ENCODE results near the gene LRRFIP1. TPM values are rescaled to one million over a fixed set of nuclear protein-coding genes. Genes with fewer than 3 reads are reported as not detected.
"Not testable (repeated sequence)": the region's sequence is repeated elsewhere in the genome, so short reads cannot be mapped to it uniquely, and the experiment has no call there.

Gene LRRFIP1, protein sequence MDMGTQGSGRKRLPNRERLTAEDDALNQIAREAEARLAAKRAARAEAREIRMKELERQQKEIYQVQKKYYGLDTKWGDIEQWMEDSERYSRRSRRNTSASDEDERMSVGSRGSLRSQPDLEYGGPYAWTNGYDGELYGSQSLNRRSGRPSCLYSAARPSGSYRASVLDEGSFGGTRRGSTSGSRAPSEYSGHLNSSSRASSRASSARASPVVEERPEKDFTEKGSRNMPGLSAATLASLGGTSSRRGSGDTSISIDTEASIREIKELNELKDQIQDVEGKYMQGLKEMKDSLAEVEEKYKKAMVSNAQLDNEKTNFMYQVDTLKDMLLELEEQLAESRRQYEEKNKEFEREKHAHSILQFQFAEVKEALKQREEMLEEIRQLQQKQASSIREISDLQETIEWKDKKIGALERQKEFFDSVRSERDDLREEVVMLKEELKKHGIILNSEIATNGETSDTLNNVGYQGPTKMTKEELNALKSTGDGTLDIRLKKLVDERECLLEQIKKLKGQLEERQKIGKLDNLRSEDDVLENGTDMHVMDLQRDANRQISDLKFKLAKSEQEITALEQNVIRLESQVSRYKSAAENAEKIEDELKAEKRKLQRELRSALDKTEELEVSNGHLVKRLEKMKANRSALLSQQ
- 12.5 and 29.9 TPM in 2 replicates for total RNA-seq (2014; rRNA removed; shearing (Covaris generic))

DNA sequence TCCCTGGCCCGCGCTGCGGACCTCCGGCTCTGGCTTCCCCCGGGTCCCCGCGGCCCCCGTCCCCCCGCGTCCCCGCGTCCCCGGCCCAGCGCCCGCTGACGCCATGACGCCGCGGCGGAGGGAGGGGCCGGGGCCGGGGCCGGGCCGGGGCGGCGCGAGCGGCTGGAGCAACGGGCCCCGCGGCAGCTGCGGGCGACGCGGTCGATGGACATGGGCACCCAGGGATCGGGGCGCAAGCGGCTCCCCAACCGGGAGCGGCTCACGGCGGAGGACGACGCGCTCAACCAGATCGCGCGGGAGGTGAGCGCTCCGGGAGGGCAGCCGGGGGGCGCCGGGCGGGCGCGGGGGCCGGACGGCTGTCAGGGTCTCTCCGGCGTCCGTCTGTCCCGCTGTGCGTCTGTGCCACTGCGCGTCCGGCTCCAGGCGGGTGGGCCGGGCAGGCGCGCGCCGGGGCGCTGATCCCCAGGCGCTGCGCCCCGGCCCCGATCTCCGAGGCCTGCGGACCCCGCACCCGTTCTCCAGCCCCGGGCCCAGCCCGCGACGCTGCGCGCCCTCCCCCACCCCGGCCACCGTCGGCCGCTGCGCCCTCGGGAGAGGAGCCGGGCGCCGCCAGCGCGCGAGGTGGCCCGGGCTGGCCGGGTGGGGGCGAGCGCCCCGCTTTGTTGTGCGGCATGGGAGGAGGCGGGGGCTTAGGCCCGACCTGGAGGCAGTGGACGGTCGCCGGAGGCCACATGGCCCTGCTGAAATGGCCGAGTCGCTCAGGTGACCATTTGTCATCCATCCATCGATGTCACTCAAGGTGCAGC, at the start of gene LRRFIP1:
Gene LRRFIP1 (plus strand): TSS at position 147 of the 806 bp plus-strand sequence. CDS start 58 bp downstream, at position 205.
- DNase-seq (ENCODE audit: low read depth): peak; percentile 23

DNA sequence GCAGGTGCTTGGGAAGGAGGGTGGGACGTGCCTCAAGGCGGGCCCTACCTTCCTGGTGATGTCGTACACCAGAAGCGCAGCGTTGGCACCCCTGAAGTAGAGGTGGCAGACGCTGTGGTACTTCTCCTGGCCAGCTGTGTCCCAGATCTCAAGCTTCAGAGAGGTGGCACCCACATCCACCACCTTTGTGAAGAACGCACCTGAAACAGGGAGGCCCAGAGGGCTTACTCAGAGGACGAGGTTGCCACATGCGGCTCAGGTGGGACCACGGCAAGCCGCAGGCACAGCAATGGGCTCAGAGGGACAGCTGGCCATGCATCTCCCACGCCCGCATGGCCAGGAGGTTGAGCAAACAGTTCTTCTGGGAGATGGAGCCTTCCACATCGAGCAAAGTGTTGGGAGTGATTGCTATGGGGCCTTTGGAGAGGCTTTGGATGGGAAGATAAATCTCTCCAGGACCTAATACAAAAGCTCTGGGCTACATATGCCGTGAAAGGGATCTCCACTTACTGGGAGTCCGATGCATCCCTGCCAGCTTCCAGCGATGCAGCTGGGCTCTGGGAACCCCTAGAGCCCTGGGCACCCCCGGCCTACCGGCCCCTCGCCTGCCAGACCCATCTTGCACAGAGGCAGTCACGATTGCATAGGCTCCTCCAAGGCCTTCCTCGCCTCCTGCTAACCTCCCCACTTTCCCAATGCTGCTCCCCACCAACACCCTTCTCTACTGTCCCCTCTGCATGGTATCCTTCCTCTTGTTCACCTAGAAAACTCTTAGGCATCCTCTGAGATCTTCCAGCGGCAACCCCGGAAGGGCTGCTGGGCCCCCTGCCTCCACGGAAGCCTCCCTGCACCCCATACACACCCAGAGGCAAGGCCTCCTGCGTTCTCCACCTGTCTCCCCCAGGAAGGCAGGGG, 49.2 kb upstream of the LRRFIP1 start:
- no peak for DNase-seq (ENCODE audit: low read depth)

DNA sequence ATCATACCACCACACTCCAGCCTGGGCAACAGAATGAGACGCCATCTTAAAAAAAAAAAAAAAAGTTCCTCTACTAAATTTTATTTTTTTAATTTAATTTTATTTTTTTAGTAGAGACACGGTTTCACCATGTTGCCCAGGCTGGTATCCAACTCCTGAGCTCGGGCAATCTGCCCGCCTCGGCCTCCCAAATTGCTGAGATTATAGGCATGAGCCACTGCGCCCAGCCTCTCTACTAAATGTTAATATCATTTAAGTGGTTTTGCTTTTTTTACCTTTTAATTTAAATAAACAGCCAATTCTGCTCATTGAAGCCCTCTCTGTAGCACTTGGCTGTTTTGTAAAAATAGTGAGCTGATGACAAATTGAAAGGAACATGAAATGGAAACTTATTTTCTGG, 46.1 kb upstream of the LRRFIP1 start:
- no peak for DNase-seq (ENCODE audit: low read depth)

DNA sequence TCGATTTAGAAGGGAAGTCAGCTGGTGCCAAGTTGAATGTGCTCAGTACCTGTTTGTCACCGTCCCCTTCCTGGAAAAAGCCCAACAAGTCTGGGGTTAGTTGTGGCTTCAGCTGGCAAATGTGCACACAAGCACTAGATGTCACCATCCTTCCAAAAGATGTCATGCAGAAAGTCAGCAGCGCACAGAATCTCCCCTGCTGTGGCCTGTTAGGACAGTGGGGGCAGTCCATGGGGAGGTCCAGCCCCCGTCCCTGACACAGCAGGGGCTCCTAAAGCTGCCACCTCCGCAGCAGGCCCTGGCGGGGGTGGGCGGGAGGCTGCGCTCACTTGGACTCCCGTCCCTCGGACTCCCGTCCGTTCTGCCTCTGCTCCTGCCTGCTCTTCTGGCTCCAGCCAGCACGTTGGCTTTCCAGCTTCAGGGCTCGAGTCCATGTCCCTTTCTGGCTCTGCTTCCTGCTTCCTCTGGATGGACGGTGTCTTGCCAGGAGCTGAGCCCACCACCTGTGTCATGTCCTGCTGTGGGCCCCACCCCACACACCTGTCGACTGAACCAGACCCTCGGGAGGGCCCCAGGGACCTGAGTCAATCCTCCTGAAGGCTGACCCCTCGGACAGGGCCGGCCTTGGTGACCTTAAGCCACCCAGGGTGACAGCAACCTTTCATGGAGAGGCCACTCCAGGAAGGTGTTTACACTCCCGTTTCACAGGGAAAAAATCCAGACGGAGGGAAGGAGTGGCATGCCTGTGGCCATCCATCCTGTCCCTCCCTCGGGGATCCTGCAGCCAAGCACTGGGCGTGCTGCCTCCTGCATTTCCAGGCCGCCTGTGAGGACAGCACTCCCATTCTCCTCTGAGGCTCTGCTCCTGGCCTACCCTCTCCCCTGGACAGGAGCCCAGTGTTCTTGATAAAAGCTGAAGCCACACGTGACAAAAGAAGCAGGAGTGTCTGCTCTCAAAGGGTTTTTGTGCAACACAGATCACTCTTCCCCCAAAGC, 45.3 kb upstream of the LRRFIP1 start:
- DNase-seq (ENCODE audit: low read depth): peak; percentile 71

DNA sequence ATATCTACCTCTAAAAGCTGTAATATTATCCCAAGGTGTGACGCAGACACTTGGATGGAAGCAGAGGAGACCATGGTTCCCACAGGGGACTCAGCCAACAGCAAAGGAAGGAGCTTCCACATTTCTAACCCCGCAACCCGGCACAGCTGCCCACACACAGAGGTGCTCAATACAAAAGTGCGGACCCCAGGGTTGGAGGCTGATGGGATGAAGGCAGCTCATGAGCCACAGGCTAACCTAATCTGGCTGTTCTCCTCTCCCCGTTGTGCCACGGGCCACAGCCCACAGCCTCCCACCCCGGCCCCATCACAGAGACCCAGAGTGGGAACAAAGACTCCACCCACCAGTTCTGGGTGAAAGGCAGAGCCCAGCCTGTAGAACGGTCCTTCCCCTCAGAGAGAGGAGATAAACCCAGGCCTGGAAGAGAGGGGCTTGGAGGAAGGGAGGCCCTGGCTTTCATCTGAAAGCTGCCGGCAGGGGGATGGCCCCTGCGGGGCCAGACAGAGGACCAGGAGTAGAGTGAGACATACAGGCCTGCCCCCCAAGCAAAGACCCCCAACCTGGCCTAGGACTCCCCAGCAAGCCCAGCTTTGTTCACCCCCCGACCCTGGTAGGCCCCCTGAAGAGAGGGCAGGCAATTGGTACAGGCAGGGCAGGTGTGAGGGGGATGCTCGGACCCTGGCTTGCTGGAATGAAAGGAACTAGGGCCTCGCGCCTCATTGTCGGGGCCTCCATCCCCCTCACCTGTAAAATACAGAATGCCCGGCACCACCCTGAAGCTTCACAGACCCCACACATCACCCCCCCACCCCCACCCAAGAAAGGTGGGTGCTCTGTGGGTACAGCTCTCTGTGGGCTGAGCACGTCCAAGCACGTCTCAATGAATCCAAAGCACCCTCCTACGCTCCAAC, 43.7 kb upstream of the LRRFIP1 start:
- no peak for DNase-seq (ENCODE audit: low read depth)

DNA sequence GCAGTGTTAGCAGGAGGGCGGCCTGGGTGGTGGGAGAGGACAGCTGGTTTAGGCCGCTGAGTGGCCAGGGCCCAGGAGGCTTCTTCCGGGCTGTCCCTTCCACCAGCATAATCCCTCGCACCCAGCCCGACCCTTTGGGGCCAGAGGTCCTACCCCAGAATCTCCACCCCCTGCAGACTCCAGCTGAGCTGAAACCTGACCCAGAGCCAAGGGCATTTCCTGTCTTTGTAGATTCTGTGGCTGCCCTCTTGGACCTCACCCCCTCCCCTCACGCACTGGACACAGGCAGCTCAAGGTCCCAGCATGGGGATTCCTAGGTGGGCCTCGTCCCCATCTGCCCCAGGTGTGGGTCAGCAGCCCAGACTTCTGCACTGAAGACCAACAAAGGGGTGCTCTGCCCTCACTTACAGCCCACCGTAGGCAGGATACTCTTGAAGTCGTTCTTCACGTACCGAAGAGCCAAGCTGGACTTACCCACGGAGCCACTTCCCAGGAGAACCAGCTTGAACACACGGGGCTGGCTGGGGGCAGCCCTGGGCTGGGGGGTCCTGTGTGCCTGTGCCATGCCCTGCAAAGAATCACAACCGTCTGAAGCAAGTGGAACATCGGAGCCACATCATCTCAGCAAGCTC, 41.7 kb upstream of the LRRFIP1 start:
- DNase-seq (ENCODE audit: low read depth): no peak

DNA sequence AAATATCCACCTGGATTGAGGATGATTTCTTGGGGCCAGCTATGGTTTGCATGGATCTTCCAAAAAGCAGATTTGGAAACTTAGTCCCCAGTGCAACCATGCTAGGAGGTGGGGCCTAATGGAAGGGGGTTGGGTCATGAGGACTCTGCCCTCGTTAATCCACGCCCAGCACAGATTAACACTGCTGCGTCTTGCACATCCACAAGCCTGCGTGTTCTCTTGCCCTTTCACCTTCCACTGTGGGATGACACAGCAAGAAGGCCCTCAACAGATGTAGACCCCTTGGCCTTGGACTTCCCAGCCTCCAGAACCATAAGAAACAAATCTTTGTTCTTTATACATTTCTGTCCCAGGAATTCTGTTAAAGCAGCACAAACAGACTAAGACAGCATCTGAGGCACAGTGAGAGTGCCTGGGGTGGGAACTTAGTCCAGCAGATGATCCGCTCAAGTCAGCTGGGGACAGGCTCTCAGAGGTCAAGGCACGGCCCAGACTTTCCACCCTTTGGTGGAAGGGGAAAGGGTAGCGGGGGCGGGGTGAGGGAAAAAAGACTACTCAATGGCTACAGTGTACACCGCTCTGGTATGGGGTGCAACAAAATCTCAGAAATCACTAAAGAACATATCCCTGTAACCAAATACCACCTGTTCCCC, 39.2 kb upstream of the LRRFIP1 start:
- DNase-seq (ENCODE audit: low read depth): no peak

DNA sequence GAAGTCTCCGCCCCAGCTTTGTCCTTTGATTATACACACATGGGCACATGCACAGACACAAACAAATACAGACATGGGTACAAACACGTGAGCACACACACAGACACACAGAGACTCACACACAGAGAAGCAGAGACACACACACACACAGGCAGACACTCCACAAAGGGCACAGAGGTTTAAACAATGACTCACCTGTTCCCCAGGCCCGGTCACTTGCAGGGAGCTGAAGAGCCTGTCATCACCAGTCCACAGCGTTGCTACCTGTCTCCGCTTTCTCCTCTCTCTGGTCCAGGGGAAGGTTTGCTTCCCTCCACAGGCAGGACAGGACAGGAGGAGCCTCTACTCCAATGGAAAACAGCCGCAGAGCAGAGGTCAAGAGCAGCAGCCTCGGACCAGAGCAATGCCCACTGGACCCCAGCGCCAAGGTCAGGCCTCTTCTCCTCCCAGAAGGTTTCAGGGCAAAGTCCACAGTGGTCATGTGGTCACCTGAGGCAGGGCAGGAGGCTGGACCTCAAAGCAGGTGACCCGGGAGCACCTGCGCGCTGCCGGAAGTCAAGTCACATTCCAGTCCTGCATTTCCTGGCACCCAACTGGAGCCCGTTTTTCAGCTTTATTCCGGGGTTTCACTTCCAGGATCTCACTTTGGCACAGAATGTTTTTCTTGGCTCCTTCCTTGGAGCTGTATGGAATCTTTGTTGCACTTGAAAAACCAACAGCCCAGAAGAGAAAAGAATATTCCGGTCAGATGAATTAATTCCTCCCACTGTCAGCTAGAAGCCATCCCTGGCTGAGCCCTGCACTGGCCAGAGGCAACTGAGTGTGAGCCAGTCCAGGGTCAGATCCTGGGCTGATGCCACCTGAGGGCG, 36.9 kb upstream of the LRRFIP1 start, which contains the start of gene RAB17:
Gene RAB17 (minus strand): TSS at position 463 of the 869 bp plus-strand sequence. CDS start 4,580 bp downstream, outside the sequence.
- peak; percentile 61 for DNase-seq (ENCODE audit: low read depth)

DNA sequence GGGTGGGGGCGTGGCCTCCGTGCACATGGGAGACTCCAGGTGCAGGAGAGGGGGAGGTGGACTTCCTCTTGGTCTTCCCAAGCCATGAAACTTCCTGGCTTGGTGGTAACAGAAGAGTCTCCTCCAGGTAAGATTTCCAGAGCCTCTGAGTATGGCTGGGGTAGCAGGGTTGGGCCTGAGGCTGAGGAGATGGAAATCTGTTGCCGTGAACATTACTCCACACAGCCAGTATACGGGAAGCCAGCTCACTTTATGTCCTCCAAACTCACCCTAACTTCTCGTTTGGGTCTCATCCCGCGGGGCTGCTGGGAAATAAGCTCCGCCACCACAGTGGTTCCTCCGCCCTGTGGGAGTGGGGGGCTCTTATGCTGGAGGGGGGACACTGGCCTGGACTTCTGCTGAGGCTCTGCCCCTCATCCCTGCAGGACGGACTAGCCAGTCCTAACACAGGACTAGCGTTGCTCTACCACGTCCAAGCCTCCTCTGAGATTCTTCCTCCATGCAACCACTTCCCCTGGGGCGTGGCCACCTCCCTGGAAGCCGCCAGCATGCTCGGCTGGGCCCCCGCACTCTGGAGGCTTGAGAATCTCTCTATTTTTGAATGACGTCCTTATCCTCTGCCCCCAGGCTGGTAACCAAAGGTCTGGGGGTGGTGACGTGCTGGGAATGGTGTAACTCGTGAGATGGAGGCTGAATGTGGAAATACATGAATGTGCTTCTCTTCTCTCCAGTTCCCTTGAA, 36.1 kb upstream of the LRRFIP1 start:
- DNase-seq (ENCODE audit: low read depth): no peak

DNA sequence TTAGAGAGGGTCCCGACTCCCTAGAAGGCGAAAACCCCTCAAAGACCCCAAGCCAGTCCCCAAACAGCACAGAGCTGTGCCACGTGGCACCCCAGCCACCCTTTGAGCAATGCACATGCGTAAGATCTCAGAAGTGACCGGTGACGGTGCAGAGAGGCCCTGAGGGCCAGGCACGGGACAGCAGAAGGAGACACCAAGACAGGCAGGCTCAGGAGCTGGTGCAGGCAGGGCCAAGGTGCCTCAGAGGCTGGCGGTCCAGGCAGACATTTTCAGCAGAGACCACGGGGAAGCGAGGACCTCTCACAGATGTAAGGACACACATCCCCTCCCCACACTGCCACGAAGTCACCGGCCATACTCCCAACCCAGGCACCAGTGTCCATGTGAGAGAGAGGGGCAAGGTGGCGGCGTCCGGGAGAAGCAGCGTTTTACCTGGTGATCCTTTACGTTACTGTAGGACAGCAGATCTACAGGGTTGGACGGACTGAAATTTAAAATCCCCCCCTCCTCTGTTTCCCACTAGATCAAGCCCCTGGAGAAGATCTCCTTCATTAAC, 34.9 kb upstream of the LRRFIP1 start:
- no peak for DNase-seq (ENCODE audit: low read depth)

DNA sequence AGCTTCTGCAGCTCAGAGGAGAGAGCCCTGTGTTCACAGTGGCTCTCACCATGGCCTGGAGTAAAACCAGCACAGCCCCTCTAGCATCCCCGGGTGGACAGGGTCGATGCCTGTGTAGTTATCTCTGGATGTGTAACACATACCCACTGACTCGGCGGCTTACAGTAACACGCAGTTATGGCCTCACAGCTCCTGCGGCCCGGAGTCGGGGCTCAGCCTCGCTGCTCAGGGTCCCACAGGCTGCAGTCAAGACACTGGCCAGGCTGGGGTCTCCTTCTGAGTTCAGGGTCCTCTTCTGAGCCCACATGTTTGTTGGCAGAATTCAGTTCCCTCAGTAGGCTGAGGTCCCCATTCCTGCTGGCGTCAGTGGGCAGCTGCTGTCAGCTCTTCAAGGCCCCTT, 34.4 kb upstream of the LRRFIP1 start:
- DNase-seq (ENCODE audit: low read depth): no peak

DNA sequence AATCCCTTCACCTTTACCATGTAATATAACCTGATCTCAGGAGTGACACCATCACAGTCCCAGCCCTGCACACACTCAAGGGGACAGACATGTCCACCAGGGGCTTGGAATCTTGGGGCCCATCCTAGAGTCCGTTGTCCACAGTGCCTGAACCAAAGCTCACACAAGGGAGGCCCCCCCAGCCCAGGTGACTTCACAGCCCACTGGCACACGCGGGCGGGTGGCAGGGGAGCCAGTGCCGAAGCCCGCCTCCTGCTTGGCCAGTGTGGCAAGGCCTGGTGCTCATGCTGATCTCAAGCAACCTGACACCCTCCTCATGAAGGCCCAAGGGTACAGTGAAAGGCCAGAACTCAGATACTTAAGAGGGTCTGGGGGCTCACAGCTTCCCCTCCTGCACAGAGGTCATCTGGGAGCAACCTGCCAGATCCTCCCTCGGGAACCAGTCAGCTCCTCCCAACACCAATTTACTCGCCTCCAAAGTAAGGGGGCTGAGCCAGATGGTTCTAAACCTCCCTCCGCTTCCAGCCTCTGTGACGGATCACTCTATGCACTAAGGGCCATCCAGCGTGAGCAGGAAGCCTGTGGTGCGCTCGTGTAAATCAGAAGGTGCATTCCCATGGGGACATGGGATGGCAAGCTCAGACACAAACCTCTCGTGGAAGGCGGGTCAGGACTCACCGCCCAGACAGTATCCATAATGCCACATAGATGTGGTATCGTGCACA, 33.6 kb upstream of the LRRFIP1 start:
- no peak for DNase-seq (ENCODE audit: low read depth)

DNA sequence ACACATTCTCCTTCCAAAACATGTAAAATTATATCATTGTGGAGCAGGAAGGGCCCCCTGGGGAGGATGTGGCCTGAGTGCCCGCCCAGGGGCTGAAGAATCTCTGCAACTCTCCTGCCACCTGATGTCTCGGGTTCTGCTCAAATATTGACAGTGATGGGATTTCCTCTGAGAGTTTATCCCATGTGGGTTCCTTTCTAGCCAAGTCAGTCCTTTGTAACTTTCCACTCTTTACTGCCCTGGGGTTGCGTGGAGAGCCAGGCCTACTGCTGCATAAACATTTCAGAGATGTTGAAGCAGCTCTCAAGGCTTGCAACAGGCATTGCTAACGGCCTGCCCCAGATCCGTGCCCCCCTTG, 32.9 kb upstream of the LRRFIP1 start:
- peak; percentile 40 for DNase-seq (ENCODE audit: low read depth)

DNA sequence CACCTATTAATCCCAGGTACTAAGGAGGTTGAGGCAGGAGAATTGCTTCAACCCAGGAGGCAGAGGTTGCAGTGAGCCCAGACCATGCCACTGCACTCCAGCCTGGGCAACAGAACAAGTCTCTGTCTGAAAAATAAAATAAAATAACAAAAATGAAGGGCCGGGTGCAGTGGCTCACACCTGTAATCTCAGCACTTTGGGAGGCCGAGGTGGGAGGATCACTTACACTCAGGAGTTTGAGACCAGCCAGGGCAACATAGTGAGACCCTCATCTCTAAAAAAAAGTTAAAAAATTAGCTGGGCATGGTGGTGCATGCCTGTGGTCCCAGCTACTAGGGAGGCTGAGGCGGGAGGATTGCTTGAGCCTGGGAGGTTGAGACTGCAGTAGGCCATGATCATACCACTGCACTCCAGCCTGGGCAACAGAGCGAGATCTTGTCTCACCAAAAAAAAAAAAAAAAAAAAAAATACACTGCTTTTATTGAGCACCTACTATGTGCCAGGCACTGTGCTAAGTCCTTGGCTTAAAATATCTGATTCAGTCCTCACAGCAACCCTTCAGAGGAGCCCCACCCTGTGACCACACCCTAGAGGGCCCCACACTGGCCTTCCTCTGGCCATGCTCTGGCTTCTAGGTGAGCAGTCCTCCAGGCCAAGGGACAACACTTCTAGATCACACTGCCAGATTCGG, 31.4 kb upstream of the LRRFIP1 start:
- not testable (repeated sequence) for DNase-seq (ENCODE audit: low read depth)
